A204.1 (cell line): Measurements from ENCODE around the gene FARP1.

Experiments
- FAIRE-seq: peaks from 2 replicates; lab custom pipeline; 2012; peaks lifted over from hg19 to GRCh38; lab: Jason Lieb, UNC

The FARP1 gene

GRCh38 chr13:98286799-98287198 is 143.9 kb downstream of the FARP1 start:
- no peak for FAIRE-seq

DNA sequence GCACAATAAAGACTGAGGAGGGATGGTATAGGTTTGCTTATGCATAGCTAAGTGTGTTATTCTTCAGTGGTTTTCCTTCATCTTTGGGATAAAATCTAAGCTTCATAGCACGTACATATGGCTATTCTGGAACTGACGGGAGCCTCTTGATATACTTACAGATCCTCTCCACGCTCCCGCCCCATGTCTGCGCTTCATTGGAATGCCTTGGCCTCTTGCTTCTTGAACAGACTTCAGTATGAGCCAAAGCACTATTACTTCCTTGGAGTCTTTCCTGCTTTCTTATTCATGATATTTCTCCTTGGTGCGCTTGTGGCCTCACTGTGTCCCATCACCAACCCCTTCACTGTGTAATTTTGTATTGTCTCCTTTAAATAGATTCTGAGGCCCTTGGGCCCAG is 145.3 kb downstream of the FARP1 start:
- no peak for FAIRE-seq

- FAIRE-seq: no peak
These were observed 146.5 kb downstream of the FARP1 start for GRCh38 chr13:98289339-98289945.

GRCh38 chr13:98290261-98290660 is 147.4 kb downstream of the FARP1 start:
- no peak for FAIRE-seq

- no peak for FAIRE-seq
These were observed 148.8 kb downstream of the FARP1 start for GRCh38 chr13:98291658-98292057.

DNA sequence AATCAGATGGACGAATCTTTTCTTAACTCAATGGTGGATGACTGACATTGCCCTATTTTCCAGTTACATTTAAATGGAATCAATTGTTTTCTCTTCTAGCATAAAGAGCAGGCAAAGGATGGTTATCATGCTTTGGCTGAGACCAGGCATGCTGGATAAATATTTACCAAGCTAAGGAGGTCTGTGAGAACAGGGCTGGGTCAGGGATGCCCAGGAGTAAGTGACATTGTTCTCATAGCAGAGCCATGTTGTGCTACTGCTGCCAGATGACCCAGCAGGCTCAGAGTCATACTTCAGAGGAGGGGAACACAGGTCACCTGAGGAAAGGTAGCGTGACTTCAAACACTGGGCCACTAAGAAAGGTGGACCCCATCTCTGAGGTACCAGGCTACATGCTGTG is 150.2 kb downstream of the FARP1 start:
- FAIRE-seq: no peak

GRCh38 chr13:98293570-98294142 is 150.8 kb downstream of the FARP1 start:
- no peak for FAIRE-seq

- FAIRE-seq: no peak
These were observed 152.5 kb downstream of the FARP1 start for GRCh38 chr13:98295371-98295770.

GRCh38 chr13:98297051-98297450 is 154.2 kb downstream of the FARP1 start:
- no peak for FAIRE-seq

- no peak for FAIRE-seq
These were observed 154.9 kb downstream of the FARP1 start for GRCh38 chr13:98297745-98298144.

GRCh38 chr13:98298599-98298998 is 155.7 kb downstream of the FARP1 start:
- no peak for FAIRE-seq

DNA sequence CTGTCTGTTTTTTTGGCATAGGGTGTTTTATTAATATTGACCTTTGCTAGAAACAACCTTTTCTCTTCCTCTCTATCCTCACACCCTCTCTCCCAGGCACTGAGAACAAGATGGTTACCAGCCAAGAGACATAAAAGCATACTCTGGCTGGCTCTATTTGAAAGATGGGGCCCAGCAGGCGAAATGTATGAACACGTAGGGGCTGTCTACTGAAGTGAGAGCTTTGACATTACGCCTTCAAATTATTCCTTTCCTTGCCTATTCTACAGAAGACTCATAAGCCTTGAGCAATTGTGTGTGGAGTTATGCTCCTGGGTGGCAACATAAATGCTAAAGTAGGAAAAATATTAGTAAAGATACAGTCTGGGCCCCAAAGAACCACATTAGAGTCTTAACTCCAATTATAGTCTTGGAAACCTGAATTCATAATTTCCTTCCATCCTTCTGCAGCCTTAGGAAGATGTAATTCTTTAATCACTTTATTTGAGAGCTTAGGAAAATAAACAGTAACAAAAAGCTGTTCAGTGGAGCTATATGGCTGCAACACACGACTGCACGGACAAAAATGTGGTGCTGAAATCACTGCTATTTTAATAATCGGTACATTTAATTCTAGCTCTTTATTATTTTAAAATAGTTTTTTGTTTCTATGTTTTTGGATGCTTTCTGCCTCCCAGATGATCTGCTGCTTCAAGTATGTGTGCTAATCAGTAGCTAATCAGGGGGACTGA is 156.5 kb downstream of the FARP1 start:
- no peak for FAIRE-seq

DNA sequence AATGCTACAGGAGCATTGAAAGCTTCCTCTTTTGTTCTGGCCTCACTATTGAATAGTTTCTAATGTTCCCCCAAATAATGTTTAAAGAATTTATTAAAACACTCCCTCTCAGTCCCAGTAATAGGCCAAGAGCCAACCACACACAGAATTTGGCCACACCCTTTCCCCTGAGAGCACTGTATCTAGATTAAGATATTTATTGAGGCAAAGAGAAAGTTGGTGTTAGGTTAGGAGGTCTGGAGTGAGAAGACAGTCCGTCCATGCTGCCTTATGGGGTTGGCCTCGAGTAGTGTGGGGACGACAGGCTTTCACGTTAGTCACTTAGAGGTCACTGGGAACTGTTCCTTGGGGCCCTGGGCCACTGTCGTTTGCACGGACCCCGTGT is 157.1 kb downstream of the FARP1 start:
- no peak for FAIRE-seq

GRCh38 chr13:98300956-98301641 is 158.2 kb downstream of the FARP1 start:
- FAIRE-seq: no peak

DNA sequence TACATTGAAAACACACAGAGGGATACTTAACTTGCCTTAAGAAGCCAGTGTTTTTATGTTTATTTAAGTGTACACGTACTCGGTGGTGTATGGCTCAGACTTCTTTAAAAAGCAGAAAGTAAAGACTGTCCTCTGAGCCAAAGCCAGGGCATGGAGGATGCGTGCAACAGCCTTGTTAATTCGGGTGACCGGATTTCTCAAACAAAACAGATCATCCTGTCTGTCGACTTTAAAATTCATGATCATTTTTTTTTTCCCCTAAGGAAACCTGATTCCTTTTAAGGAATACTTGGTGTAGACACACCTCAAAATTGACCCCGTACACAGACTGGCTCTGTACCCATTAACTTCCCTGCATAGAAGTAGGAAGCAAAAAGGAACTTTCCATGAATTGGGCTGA is 158.8 kb downstream of the FARP1 start:
- FAIRE-seq: no peak

DNA sequence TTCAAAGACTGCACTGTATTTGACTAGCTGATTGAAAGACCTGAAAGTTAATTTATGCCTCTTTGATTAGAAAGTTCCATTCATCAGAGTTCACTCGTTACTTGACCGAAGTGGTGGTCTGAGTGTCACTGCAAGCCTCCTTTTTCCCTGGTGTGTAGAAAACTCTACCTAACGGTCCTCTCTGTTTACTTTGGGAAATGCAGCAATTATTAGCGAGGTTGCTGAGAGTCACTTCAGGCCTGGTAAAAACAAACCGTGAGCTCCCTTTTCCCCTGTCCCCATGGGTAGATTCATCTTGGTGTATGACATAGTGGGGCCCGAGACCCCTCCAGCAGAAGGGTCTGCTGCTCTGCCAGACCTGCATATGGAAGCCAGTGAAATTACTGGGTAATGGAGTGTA is 161.0 kb downstream of the FARP1 start:
- no peak for FAIRE-seq

- FAIRE-seq: no peak
These were observed 162.8 kb downstream of the FARP1 start for GRCh38 chr13:98305670-98306069.

- FAIRE-seq: no peak
These were observed 164.7 kb downstream of the FARP1 start for GRCh38 chr13:98307463-98308085.

- no peak for FAIRE-seq
These were observed 165.4 kb downstream of the FARP1 start for GRCh38 chr13:98308086-98308911.

- FAIRE-seq: no peak
These were observed 166.9 kb downstream of the FARP1 start for GRCh38 chr13:98309569-98310335.
